ENCODE measurements around the gene TCF15.
"Not testable (repeated sequence)": the region's sequence is repeated elsewhere in the genome, so short reads cannot be mapped to it uniquely, and the experiment has no call there.

The TCF15 gene

DNA sequence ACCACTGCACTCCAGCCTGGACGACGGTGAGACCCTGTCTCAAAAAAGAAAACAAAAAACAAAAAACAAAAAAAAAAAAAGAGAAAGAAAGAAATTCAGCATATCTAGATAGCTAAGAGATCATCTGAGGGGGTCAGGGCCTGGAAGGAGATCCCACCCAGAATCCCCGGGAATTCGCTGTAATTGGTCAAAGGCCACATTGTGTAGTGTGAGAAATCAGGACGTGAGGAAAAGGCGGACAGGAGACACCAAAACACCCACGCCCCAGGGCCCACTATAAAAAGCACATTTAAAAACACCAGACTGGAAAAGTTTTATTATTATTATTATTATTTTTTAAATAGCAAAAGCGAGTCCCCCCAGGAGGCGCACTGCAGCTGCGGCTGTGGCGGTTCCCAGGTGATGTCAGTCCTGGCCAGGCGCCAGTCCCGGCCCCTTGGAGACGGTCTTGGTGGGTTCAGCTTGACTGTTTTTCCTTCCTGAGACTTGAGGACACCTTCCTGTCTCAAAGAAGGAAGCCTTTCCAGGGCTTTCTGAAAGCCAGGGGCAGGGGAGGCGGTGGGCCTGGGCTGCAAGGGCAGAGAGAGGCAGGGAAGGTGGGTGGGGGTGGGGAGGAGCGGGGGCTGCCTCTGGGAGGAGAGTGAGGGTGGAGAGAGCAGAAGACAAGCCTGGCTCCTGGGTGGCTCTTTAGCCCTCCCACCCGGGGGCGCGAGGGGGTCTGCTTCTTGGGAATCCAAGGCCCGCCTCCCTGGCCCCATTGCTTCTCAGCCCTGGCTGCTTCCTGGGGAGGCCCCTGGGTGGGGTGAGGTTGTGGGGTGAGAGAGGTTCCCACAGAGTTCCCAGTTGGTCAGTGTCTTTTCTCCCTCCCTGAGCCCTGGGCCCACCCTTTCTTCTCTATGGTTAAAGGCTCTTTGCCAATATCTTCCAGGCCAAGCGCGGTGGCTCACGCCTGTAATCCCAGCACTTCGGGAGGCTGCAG is 14.5 kb downstream of the TCF15 start:
- TF ChIP-seq POLR2A (IDR thresholded peaks at IDR 0.05; ENCODE audit: low read depth, low read length): no peak
- DNase-seq (ENCODE audit: insufficient read length, low spot score): no peak
- FAIRE-seq: no peak

- no peak for TF ChIP-seq POLR2A (IDR thresholded peaks at IDR 0.05; ENCODE audit: low read depth, low read length)
- no peak for DNase-seq (ENCODE audit: insufficient read length, low spot score)
- FAIRE-seq: no peak
These were observed 17.6 kb downstream of the TCF15 start for GRCh38 chr20:592506-592905.

GRCh38 chr20:591941-592340 is 18.2 kb downstream of the TCF15 start:
- FAIRE-seq (no peak), DNase-seq (ENCODE audit: insufficient read length, low spot score) (no peak)
- no peak for TF ChIP-seq POLR2A (IDR thresholded peaks at IDR 0.05; ENCODE audit: low read depth, low read length)

DNA sequence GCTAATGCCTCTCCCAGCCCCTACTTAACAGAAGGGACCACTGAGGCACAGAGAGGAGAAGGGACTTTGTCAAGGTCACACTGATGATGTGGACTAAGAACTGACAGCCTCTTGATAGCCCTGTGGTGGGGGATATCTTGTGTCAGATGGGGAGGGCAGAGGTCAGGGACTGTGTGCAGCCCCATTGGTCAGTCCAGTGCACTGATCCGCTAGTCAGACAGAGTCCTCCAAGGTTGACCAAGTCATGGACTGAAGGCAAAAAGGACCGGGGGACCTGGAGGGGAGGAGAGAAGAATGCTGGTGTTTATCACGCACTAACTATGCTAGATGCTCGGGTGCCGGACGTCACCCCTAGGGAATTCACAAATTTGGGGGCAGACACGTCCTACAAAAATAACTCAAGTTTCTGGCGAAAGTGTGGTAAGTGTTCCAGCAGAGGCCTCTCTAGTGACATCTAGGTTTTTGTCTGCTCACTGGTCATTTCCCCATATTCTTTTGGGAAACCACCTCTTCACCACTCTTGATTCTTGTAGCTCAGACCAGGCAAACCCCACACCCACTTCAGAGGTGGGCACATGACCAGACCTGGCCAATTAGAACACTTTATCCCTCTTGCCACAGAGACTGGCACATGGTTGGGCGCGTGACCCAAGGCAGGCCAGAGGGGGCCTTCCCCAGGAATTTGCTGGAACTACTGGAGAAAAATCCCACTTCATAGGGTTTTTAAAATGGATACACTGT is 21.0 kb downstream of the TCF15 start:
- no peak for TF ChIP-seq POLR2A (IDR thresholded peaks at IDR 0.05; ENCODE audit: low read depth, low read length)
- no peak for DNase-seq (ENCODE audit: insufficient read length, low spot score)
- FAIRE-seq: no peak

- FAIRE-seq: no peak
- no peak for TF ChIP-seq POLR2A (IDR thresholded peaks at IDR 0.05; ENCODE audit: low read depth, low read length)
- no peak for DNase-seq (ENCODE audit: insufficient read length, low spot score)
These were observed 21.6 kb downstream of the TCF15 start for GRCh38 chr20:588476-588875.

DNA sequence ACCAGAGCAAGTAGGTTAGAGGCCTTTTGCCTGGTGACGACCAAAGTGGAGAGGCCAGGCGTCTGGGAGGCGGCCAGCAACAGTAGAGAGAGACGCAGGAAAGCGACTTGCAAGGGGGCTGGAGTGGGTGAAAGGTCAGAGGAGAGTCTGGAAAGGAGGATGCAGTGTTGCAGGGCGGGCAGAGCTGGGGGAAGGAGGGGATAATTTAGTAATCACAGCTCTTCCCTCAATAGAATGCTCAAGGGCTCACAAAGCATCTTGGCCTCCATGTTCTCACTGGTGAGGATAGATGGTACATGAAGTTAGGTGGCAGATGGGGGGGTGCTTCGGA is 25.2 kb downstream of the TCF15 start:
- no peak for DNase-seq (ENCODE audit: insufficient read length, low spot score)
- TF ChIP-seq POLR2A (IDR thresholded peaks at IDR 0.05; ENCODE audit: low read depth, low read length): no peak
- FAIRE-seq: no peak

DNA sequence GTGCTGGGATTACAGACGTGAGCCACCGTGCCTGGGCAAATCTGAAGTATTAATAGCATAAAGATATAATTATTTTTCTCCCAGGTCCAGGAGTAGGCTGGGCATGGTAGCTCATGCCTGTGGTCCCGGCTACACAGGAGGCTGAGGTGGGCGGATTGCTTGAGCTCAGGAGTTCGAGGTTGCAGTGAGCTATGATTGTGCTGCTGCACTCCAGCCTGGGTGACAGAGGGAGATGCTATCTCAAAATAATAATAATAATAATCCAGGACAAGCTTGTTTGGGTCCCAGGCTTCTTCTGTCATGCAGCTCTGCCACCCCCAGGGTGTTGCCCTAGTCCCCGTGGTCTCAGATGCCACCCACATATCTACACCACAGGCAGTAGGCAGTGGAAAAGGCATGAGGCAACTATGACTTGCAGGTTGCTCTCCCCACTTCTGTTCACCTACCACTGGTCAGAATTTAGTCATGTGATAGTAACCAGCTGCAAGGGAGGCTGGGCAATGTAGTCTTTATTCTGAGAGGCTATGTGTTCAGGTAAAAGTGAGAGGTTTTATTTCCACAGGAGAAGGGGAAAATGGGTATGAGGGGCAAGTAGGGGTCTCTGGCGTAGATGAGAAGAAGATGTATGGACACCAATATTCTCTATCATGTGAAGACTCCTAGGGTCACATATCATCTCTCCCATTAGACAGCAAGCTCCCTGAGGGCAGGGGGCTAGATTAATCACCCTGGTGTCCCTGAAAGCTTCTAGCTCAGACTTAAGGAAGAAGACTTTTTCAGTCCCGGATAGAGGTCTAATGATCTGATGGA is 25.7 kb downstream of the TCF15 start:
- FAIRE-seq: no peak
- TF ChIP-seq POLR2A (IDR thresholded peaks at IDR 0.05; ENCODE audit: low read depth, low read length): no peak
- no peak for DNase-seq (ENCODE audit: insufficient read length, low spot score)

- TF ChIP-seq POLR2A (IDR thresholded peaks at IDR 0.05; ENCODE audit: low read depth, low read length): no peak
- DNase-seq (ENCODE audit: insufficient read length, low spot score) (no peak), FAIRE-seq (no peak)
These were observed 27.9 kb downstream of the TCF15 start for GRCh38 chr20:582204-582603.

GRCh38 chr20:578940-579690 is 31.0 kb downstream of the TCF15 start:
- not testable (repeated sequence) for DNase-seq (ENCODE audit: insufficient read length, low spot score); FAIRE-seq

- FAIRE-seq (no peak), DNase-seq (ENCODE audit: insufficient read length, low spot score) (no peak)
- TF ChIP-seq POLR2A (IDR thresholded peaks at IDR 0.05; ENCODE audit: low read depth, low read length): no peak
These were observed 32.8 kb downstream of the TCF15 start for GRCh38 chr20:577167-577791.

- DNase-seq (ENCODE audit: insufficient read length, low spot score) (no peak), FAIRE-seq (no peak)
- no peak for TF ChIP-seq POLR2A (IDR thresholded peaks at IDR 0.05; ENCODE audit: low read depth, low read length)
These were observed 34.0 kb downstream of the TCF15 start for GRCh38 chr20:576156-576555.

DNA sequence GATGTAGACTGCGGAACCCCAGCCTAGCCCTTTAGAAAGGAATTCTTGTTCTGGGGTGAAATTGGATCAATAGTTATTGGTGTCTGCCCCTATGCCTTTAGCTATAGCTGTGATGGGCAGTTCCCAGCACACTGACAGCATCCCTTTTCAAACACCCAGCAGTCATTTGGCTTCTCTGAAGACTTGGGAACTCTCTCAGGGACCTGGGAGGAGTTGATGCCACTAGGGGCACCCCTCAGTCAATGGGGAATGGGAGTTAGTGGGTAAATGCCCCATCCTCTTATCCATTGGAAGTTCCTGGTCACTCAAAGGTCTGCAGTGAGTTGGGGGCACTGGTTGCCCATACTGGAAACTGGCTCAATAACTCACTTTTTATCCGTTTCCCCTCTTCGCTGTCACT is 34.9 kb downstream of the TCF15 start:
- TF ChIP-seq POLR2A (IDR thresholded peaks at IDR 0.05; ENCODE audit: low read depth, low read length): no peak
- FAIRE-seq: no peak
- no peak for DNase-seq (ENCODE audit: insufficient read length, low spot score)

Measured in H54 (cell line).